Adipose tissue (tissue), 3 donors: ENCODE results near the gene NKX1-2. TPM values are rescaled to one million over a fixed set of nuclear protein-coding genes. Genes with fewer than 3 reads are reported as not detected.

ENCODE experiments used
- H3K27ac ChIP-seq: one replicate; pipeline ENCODE4 v1.5.1; 2013; ENCODE audit warnings: low read depth, low read length
- WGBS, 3 donors: extraction: QIAGEN DNeasy Blood & Tissue Kit; methylation state at CpG; one replicate each; pipeline ENCODE4 v1.1.7; 2013; 5-methylcytosine and 5-hydroxymethylcytosine counted together
- polyA plus RNA-seq, 3 donors: library from polyadenylated mRNA; stranded (reverse); fragments of 200-250 nt; gene quantifications; one replicate each; pipeline ENCODE4 v1.2.3, GENCODE V29; 2013
- donor health status: healthy with polysubstance abuse.
- donor health status: Bipolar disorder and iron deficiency.
- donor health status: healthy.

Gene NKX1-2
- polyA plus RNA-seq, 3 donors: not detected

DNA sequence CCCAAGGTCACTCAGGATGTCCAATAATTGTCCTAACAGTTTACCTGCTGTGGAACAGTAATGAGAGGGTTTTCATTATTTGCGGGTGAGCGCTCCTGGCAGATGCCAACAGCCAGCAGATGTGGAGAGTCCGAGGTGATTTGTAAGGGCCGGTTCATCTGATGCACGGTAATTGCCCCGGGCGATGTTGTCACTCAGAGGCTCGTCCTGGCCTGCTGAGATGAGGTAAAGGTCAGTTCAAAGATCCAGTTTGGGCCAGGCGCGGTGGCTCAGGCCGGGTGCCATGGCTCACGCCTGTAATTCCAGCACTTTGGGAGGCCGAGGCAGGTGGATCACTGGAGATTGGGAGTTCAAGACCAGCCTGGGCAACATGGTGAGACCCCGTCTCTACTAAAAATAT, 28.7 kb upstream of the NKX1-2 start:
- 93 to 94% (median 94%) methylated on average over 14 of the region's 14 CpGs for whole genome bisulfite sequencing, 3 donors
- H3K27ac ChIP-seq: no peak overlapping the region

GRCh38 chr10:124477614-124478363, 28.0 kb upstream of the NKX1-2 start:
- H3K27ac ChIP-seq: no peak overlapping the region
- 81 to 87% (median 83%) methylated on average over 11 of the region's 11 CpGs for WGBS, 3 donors

DNA sequence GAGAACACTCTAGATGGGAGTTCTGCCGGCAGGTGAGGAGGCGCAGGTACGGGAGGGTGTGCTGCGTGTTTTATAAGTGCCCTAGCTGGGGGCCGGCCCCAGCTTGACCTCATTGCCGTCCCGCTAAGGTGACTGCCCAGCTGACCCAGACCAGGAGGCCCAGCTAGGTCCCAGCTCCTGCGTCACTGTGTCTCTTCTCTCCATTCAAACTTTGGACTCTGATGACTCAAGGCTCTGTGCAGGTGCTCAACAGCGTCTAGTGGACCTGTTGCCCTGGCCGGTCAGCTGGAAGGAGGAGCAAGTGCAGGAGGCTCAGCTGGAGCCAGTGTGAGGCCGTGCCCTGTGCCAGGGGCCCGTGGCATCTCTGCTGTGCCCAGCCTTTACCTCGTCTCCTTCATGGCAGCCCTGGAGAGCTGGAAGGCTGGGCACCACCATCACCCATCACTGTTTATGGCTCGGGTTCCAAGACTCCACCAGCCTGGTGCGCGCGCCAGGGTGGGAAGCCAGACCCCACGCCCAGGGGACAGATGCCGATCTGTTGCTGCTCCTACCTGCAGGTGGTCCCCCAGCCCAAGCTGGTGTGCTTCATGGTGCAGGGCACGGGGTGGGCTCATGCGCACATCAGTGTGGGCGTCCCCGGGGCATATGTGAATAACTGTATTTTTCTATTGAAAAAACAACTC, 26.3 kb upstream of the NKX1-2 start:
- WGBS, 3 donors: 93 to 97% (median 95%) methylated on average over 23 of the region's 23 CpGs
- H3K27ac ChIP-seq: no peak overlapping the region

- 74 to 81% (median 77%) methylated on average over 9 of the region's 9 CpGs for WGBS, 3 donors
Measured at GRCh38 chr10:124474514-124475070, 24.8 kb upstream of the NKX1-2 start.

GRCh38 chr10:124473070-124473469, 23.2 kb upstream of the NKX1-2 start:
- 58 to 72% (median 62%) methylated on average over 3 of the region's 3 CpGs for WGBS, 3 donors
- no peak overlapping the region for H3K27ac ChIP-seq

More at GRCh38 chr10:124474514-124475070, 24.8 kb upstream of the NKX1-2 start:
- no peak overlapping the region for H3K27ac ChIP-seq

- no peak overlapping the region for H3K27ac ChIP-seq
- 93 to 95% (median 94%) methylated on average over 6 of the region's 6 CpGs for WGBS, 3 donors
Measured at GRCh38 chr10:124472071-124472470, 22.2 kb upstream of the NKX1-2 start.

DNA sequence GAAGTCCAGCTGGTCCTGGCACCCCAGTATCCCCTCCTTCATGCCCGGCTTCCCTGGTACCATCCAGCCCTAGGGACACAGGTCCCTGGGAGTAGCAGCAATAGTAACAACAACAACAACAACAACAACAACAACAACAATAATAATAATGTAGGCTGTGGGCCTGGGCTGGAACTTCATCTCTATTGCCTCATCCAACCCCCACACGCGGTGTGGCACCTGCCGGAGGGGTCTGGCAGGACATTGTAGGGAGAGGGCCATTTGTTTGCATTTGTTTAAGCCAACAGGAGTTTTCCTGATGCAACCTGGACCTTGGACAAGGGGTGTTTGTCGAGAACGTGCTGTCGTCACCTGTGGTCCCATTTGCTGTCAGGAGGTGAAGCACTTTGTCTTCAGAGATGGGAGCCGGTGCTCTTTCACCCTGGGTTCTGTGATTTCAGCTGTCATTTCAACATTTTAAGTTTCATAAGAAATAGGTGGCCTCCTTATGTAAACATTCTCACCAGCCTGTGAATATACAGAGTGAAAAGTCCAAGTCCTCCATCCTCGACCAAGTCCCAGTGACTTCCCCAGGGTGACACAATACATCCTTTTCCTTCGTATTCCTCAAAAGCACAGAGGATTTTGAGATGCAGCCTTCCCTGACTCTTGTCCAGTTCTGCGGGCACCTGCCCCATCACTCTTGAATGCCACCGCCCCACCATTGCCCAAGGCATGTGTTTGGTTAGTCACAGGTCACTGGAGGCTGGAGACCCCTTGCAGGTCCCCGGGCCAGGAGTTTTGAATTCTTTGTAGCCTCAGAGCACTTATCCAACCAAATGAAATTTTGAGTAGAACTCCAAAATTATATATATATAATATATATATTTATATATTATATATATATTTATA, 21.0 kb upstream of the NKX1-2 start:
- no peak overlapping the region for H3K27ac ChIP-seq
- WGBS, 3 donors: 84 to 87% (median 85%) methylated on average over 13 of the region's 13 CpGs

- 86 to 88% (median 88%) methylated on average over 20 of the region's 20 CpGs for WGBS, 3 donors
- no peak overlapping the region for H3K27ac ChIP-seq
Measured at GRCh38 chr10:124469956-124470484, 20.2 kb upstream of the NKX1-2 start.

DNA sequence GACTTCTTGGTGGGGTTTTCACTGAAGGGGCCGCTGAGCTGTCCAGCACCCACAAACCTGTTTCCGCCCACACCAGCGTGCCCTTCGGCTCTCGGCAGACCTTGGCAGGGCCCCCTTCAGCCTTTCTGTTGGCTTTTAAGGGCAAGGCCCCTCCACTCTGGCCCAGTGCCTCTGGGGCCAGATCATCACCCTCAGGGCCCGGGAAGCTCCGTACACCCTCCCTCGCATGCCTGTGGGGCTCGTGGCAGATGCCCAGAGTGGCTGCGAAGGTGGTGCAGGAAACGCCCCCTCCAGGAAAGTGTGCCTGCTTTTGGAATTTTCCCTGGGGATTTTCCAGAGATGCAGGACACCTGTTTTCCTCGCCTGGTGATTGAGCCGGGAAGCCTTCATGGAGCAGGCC, 18.8 kb upstream of the NKX1-2 start:
- H3K27ac ChIP-seq: no peak overlapping the region

DNA sequence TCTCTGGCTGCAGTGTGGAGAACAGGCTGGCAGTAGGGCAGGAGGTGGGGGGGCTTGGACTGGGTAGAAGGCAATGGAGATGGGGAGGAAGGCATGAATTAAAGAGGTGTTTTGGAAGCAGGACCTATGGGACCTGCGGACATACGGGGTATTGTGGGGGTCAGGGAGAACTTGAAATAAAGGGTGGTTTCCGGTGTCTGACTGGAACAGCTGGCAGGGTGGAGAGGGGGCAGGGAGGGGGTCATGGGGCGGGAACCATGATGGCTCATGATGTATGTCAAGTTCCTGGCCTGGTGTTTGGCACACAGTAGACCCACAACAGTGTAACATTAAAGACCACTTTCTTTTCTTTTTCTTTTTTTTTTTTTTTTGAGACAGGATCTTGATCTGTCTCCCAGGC, 17.3 kb upstream of the NKX1-2 start:
- WGBS, 3 donors: 84 to 87% (median 87%) methylated on average over 4 of the region's 4 CpGs
- H3K27ac ChIP-seq: no peak overlapping the region

More for the DNA sequence above, 18.8 kb upstream of the NKX1-2 start:
- 86 to 87% (median 86%) methylated on average over 13 of the region's 13 CpGs for WGBS, 3 donors

- 68 to 85% (median 75%) methylated on average over 9 of the region's 9 CpGs for WGBS, 3 donors
- H3K27ac ChIP-seq: no peak overlapping the region
Measured at GRCh38 chr10:124465777-124466488, 16.1 kb upstream of the NKX1-2 start.

DNA sequence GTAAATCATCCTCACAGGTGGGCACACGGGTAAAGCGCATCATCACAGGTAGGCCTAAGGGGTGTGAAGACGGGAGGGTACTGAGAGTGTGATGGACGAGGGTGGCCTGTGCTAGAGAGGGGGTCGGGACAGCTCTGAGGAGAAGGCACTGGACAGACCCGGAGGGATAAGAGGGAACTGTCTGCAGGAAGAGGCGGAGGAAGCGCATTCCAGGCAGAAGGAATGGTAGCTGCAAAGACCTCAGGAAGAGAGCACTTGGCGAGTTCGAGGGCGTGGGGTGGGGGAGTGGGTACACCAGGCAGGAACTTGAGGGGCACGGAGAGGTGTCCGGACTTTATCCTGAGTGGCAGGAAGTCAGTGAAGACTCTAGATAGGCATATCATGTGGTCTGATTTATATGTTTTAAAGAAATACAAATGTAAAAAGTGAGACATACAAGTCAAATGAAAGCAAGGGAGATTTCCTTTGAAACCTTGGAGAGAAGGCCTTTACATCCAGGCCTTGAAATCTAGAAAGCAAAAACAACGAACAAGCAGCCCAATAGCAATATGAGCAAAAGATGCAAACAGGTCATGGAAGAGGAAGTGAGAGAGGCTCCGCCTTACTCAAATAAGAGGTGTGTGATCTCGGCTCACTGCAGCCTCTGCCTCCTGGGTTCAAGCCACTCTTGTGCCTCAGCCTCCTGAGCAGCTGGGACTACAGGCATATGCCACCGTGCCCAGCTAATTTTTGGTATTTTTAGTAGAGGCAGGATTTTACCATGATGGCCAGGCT, 15.4 kb upstream of the NKX1-2 start:
- no peak overlapping the region for H3K27ac ChIP-seq
- 66 to 83% (median 70%) methylated on average over 17 of the region's 17 CpGs for WGBS, 3 donors

DNA sequence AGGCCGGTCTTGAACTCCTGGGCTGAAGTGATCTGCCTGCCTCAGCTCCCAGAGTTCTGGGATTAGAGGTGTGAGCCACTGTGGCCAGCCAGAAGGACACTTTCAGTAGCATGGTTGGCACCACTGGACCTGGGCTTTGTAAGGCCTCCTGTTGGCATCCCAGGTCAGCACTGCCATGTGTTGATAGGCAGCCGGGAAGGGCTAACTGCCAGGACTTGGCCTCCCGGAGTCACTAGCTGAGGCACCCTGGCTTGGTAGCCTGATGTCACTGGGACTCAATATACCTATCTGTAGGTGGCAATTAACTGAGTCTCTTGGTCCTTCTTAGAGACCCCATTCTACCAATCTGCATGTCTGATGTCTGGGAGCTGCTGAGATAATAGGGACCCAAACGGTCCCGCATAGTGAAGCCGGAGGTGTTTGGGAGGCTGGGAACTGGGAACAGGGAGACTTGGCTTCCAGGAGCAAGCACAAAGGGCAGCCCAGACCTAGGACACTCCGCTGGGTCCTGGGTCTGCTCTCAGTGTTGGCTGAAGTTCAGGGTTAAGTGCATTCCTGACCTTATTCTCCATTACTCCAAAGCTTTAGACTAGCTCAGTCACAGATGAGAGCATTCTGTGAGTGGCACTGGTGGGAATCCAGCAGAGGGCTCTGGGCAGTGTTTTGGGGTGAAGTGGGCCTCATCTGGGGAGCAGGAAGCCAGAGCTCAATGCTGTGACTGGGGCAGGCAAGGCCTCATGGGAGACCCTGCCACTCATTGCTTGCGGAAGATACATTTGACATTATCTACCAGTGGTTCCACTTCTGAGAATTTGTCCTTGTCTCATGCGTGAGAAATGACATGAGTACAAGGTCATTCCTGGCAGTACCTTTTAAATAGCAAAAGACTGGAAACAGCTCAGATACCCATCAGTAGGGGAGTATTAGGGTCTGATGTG, 14.5 kb upstream of the NKX1-2 start:
- H3K27ac ChIP-seq: no peak overlapping the region
- 76 to 93% (median 87%) methylated on average over 9 of the region's 9 CpGs for WGBS, 3 donors

- no peak overlapping the region for H3K27ac ChIP-seq
- WGBS, 3 donors: 81 to 85% (median 84%) methylated on average over 8 of the region's 8 CpGs
Measured at GRCh38 chr10:124462348-124462695, 12.5 kb upstream of the NKX1-2 start.

GRCh38 chr10:124461642-124462347, 12.0 kb upstream of the NKX1-2 start, which contains the start of gene LHPP:
Gene LHPP (plus strand): TSS chr10:124461823. CDS start chr10:124461863, 40 bp downstream.
- WGBS, 3 donors: 0 to 1% (median 0%) methylated on average over 48 to 81 of the region's 81 CpGs
- H3K27ac ChIP-seq: no peak within 1 kb of the TSS
